Islet of Langerhans (tissue), 1 donor: Measurements from ENCODE around the gene PSG1.
"Not testable (repeated sequence)": the region's sequence is repeated elsewhere in the genome, so short reads cannot be mapped to it uniquely, and the experiment has no call there.

ENCODE experiments used
- FAIRE-seq: peaks from one replicate; lab custom pipeline; 2011; peaks lifted over from hg19 to GRCh38; lab: Jason Lieb, UNC

PSG1 gene

DNA sequence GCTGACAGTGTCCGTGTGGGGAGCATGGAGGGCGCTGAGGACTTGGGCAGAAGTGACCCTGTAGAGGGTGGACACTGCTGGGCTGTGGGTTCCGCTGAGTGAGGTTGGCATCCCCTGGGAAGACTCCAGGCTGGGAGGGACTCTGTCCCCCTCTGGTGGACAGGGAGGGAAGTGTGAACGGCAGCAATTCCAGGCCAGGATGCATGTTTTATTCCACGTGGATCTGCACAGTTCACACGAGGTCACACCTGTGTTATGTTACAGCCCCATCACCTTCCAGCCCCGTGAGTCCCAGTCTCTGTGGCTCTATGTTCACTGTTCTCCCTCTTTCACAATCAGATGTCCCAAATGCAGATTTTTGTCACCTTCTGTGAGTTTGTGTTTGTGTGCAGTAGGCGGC is 1.8 kb upstream of the PSG1 start:
- FAIRE-seq: not testable (repeated sequence)

- FAIRE-seq: not testable (repeated sequence)
Measured at GRCh38 chr19:42880621-42881020, 1.1 kb upstream of the PSG1 start.

DNA sequence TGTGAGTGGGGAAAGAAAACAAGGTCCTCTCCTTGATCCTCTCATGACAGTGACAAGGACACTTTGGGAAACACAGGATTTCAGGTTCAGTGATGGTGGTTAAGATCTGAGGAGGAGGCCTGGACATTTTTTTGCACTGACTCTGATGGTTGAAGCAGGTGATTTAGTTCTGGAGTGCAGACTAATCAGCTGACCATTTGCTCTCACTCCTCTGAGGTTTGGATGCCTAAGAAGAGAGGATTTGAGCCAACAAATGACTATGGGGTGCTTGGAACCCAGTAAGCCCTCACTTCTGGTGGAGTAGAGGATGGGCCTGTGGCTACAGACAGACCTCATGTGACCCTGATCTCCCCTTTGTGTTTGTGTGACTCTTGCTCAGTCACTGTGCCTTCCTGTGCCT is 2.9 kb downstream of the PSG1 start:
- not testable (repeated sequence) for FAIRE-seq

DNA sequence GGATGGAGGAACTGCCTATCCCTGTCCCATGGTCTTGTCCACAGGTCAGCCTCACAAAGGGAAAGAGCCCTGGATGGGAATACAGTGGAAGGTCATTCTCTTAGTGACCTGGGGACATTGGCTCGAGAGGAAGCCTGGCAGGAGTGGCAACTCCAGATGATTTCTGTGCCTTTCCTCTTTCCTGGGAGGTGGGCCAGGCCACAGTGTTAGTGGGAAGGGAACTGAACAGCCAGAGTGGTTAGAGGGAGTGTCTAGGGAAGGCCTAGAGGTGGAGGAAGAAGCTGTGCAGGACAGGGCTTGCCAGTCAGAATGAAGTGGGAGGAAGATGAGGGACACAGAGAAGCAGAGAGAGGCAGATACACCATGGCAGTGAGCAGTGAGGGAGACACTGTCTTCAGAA is 3.6 kb downstream of the PSG1 start:
- not testable (repeated sequence) for FAIRE-seq

DNA sequence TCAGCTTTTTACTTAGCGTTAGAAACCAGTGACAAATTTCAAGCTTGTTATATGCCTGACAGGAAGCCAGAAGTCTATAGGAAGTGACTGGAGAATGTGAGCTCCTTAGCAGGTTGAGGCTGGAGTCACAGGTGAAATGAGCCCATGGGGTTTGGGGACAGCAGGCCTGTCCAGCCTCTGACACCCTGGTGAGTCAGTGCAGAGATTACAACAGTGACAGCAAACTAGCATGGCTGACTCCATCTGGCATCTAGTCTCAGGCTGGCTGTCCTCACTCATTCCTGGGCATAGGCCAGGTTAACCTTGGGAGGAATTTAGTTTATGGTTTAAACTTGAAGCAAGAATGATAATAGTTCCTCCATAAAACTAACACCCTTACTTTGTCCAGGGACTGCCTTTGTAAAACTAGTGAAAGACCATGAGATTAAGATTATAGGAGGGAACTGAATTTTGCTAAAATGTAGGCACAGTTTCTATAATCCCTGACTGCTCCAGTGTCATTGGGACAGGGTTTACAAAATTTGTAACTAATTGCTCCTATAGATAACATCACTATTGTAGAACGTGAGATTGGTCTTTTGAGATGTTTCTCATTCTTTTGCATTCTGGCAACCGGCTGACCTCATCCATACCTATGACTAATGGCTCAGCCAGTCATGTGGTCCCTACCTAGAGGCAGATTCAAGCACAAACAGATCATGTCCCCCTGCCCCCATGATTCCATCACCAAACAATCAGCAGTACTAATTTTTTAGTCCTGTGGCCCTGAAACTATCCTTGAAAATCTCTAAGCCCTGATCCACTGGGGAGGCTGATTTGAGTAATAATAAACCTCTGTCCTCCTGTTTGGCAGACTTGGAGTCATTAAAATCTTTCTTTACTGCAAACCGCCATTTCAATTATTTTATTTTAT is 4.4 kb downstream of the PSG1 start:
- not testable (repeated sequence) for FAIRE-seq

DNA sequence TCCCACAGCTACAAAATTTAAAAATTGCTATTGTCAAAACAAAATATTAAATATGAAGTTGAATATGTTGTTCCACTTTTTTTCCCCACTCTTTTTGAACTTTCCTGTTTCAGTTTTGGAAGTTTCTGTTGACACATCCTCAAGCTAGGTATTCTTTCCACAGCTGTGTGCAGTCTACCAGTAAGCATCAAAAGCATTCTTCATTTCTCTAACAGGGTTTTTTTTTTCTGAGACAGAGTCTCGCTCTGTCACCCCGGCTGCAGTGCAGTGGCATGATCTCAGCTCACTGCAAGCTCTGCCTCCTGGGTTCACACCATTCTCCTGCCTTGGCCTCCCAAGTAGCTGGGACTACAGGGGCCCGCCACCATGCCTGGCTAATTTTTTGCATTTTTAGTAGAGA is 5.4 kb downstream of the PSG1 start:
- FAIRE-seq: not testable (repeated sequence)

- FAIRE-seq: no peak
Measured at GRCh38 chr19:42872608-42873007, 6.9 kb downstream of the PSG1 start.

- FAIRE-seq: no peak
Measured at GRCh38 chr19:42857544-42857867, 22.0 kb downstream of the PSG1 start.

DNA sequence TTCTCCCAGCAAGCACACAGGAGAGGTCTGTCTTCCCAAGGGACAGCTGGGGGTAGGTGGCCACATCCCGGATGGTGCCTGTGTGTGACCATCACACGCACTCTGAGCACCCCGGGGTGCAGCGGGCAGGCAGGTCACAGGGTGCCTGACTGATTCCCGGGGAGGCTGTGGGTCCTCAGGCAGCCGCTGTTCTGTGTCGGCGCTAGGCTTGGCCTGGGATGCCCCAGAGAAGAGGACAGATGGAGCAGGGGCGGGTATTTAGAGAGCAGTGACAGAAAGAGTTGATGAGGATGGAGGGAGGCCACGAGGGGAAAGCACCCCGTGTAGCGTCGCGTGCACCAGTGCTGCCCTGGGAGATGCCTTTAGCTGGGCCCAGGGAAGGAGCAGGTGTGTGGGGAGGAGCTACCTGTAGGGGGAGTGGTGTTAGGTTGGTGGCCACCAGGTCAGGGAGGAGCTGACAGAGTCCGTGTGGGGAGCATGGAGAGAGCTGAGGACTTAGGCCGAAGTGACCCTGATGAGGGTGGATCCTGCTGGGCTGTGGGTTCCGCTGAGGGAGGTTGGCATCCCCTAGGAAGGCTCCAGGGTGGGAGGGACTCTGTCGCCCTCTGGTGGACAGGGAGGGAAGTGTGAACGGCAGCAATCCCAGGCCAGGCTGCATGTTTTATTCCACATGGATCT is 22.5 kb downstream of the PSG1 start:
- not testable (repeated sequence) for FAIRE-seq

DNA sequence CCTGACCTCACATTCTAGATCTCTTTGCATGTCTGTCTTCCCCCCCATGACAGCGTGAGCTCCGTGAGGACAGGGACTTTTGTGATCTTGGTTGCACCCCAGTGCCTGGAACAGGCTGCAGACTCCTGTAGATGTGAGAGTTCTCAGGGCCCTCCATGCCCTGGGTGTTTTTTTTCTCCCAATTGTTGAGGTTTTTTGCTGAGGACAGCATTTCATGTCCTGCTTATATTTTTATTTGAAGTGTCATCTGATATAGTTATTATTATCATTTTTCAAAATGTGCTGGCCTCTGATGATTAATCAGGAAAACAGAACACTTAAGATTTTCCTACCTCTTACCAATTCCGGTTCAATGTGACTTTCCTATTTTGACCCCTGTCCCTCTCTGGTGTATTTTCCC is 24.8 kb downstream of the PSG1 start:
- not testable (repeated sequence) for FAIRE-seq

DNA sequence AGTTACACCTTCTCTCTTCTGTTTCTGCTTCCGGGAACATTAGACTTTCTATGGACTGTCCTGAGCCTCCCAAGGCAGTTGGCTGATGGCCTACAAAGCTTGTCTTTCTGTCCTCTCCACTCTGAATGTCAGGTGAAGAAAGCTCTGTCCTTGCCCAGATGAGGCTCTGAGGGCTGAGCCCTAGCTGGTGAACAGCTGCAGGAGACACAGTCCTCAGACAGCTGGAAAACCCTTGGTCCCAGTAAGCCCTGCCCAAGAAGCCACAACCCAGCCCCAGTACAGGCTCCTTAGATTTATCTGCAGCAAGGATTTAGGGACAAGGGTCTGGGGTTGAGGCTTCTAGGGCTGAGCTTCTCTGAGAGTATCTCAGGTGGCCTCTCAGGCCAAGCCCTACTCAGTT is 26.3 kb downstream of the PSG1 start:
- not testable (repeated sequence) for FAIRE-seq

- FAIRE-seq: not testable (repeated sequence)
Measured at GRCh38 chr19:42852821-42853220, 26.7 kb downstream of the PSG1 start.

DNA sequence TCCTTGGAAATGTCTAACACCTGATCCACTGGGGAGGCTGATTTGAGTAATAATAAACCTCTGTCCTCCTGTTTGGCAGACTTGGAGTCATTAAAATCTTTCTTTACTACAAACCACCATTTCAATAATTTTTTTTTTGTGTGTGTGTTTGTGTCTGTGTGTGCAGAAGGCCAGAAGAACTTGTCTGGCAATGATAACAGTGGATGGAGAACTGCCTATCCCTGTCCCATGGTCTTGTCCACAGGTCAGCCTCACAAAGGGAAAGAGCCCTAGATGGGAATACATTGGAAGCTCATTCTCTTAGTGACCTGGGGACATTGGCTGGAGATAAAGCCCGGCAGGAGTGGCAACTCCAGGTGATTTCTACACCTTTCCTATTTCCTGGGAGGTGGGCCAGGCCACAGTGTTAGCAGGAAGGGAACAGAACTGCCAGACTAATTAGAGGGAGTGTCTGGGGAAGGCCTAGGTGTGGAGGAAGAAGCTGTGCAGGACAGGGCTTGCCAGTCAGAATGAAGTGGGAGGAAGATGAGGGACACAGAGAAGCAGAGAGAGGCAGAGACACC is 27.7 kb downstream of the PSG1 start:
- not testable (repeated sequence) for FAIRE-seq

DNA sequence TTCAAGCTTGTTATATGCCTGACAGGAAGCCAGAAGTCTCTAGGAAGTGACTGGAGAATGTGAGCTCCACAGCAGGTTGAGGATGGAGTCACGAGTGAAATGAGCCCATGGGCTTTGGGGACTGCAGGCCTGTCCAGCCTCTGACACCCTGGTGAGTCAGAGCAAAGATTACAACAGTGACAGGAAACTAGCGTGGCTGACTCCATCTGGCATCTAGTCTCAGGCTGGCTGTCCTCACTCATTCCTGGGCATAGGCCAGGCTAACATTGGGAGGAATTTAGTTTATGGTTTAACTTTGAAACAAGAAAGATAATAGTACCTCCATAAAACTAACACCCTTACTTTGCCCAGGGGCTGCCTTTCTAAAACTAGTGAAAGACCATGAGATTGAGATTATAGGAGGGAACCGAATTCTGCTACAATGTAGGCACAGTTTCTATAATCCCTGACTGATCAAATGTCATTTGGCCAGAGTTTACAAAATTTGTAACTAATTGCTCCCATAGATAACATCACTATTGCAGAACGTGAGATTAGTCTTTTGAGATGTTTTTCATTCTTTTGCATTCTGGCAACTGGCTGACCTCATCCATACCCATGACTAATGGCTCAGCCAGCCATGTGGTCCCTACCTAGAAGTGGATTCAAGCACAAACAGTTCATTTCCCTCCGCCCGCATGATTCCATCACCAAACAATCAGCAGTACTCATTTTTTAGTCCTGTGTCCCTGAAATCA is 28.4 kb downstream of the PSG1 start:
- no peak for FAIRE-seq

DNA sequence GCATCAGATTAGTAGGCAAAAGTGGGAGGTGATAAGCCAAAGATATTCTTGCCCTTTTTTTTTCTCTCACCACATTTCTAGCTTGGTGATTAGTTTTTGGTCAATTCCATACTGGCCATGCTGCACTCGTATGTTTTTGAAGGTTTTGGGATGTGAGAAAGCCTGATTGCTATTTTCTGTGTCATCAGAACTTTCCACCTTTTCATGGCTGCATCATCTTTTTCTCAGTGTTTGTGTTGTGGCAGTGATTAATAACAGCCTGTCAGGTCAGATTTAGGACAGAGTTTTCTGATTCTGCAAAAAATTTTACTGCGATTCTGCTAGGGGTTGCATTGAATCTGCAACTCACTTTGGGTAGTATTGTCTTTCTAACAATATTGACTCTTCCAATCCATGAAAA is 32.9 kb downstream of the PSG1 start:
- FAIRE-seq: no peak

DNA sequence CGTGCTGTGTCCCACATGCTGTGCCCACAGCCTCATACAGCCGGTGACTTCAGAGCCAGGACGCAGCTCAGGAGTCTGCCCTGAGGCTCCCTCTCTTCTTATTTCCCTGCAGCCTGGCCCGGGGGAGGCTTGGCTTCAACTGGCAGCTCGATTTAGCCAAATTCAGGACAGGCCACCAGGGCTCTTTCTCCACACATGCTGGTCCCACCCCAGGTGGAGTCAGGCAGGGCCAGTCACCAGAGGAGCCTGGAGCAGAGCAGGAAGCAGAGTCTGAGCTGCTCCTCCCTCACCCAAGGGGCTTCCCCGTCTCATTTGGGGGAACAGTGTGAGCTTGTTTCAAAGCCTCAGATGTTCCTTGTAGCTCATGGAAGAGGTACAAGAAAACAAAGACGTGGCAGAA is 35.9 kb downstream of the PSG1 start:
- not testable (repeated sequence) for FAIRE-seq

- not testable (repeated sequence) for FAIRE-seq
Measured at GRCh38 chr19:42832746-42833442, 46.6 kb downstream of the PSG1 start.

GRCh38 chr19:42832023-42832680 is 47.4 kb downstream of the PSG1 start:
- not testable (repeated sequence) for FAIRE-seq

DNA sequence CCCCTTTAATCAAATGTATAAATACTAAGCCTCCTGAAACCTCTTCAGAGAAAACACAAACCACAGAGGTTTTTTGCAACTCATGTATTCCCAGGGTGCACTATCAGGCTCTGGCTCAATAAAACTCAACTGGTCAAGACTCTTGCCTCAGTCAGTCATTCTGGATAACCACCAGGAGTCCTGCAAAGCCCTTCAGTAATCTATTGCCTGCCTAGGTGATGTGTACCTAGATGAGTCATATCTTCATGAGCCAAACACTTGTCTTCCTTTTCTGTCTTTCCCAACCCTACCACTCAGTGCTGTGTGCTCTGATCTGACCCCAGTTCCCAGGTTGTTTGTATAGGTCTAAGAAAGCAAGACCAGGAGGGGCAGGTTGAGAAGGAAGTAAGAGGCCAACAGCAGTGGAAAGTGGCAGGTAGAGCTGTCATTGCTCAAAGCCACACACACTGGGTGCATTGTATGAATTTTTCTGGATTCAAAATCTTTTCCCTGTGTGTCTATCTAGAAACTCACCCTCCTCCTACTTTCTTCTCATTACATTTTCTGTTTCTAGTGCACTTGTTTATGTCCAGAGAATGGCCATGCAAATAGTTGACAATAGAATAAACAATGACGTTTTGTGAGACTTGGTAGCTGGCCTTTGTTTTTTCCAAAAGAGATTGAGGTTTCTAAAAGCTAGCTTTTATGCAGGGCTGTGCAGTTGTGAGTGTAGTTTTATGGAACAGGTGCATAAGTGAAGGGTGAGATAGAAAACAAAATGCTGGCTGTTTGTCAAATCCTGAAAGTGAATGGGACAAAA is 48.1 kb downstream of the PSG1 start:
- FAIRE-seq: no peak

GRCh38 chr19:42821306-42821977 is 58.1 kb downstream of the PSG1 start:
- FAIRE-seq: not testable (repeated sequence)
